Breast epithelium (tissue), 3 donors: Measurements from ENCODE around the gene H2BW1.

Source experiments
- CTCF ChIP-seq, 3 donors: fragments of 450-650 bp; IDR thresholded peaks; one replicate each; pipeline ENCODE4 v1.5.1; 2016 to 2017; ENCODE audit warnings: antibody characterized with exemption in 3 of 3, mild to moderate bottlenecking in 3 of 3, moderate library complexity in 3 of 3
- POLR2A ChIP-seq: fragments of 450-650 bp; IDR thresholded peaks from one replicate; pipeline ENCODE4 v1.6.1; 2016; ENCODE audit warnings: antibody characterized with exemption, mild to moderate bottlenecking, moderate library complexity
- POLR2AphosphoS5 ChIP-seq, 3 donors: sonication (generic); formaldehyde crosslinking; IDR thresholded peaks; one replicate each; pipeline ENCODE4 v1.6.1; 2017; ENCODE audit warnings: antibody characterized with exemption in 3 of 3

GRCh38 chrX:104047171-104047570 is 33.7 kb upstream of the H2BW1 start:
- TF ChIP-seq CTCF (IDR thresholded peaks at IDR 0.05) (no peak), POLR2A (no peak), POLR2AphosphoS5 (IDR thresholded peaks at IDR 0.05) (no peak)
